Panc1 (cell line): ENCODE measurements around the gene ASB2. TPM values are rescaled to one million over a fixed set of nuclear protein-coding genes. Genes with fewer than 3 reads are reported as not detected.

Source experiments
- ATAC-seq: fragments of 200-7000 bp; cut with Tn5 transposase; 2 replicates; pipeline ENCODE4 v1.9.1; 2020; ENCODE audit warnings: mild to moderate bottlenecking, moderate library complexity
- BruUV-seq: library from RNA; stranded (reverse); fragments of 400-500 nt; replicated peaks from 2 replicates; lab custom pipeline; 2021; lab: Mats Ljungman, UMichigan
- CTCF ChIA-PET: fragments of 300-600 bp; sonication (Branson Sonifier 250); formaldehyde crosslinking; loops from one replicate; lab custom pipeline; 2022; ENCODE audit warnings: antibody characterized with exemption; lab: Charles Lee
- POLR2A ChIA-PET: fragments of 300-600 bp; sonication (Branson Sonifier 250); formaldehyde crosslinking; loops from one replicate; lab custom pipeline; 2022; ENCODE audit warnings: antibody characterized with exemption; lab: Charles Lee
- DNase-seq: peaks from one replicate; pipeline ENCODE4 v3.0.0-alpha.2; 2010; ENCODE audit warnings: low read depth, low spot score
- H3K27ac ChIP-seq: 2 replicates; pipeline ENCODE4 v1.5.1; 2011; ENCODE audit warnings: mild to moderate bottlenecking, low read length, inconsistent platforms
- H3K27me3 ChIP-seq: fragments of 200-500 bp; sonication (Bioruptor generic); 2 replicates; pipeline ENCODE4 v1.6.0; 2014; ENCODE audit warnings: low read length, inconsistent platforms; ENCODE audit not compliant: control insufficient read depth, insufficient read depth
- H3K36me3 ChIP-seq: fragments of 200-500 bp; sonication (Bioruptor generic); 2 replicates; pipeline ENCODE4 v1.5.1; 2014; ENCODE audit warnings: inconsistent platforms, mild to moderate bottlenecking, low read length, moderate library complexity; ENCODE audit not compliant: control insufficient read depth, insufficient read depth
- H3K4me1 ChIP-seq: 2 replicates; pipeline ENCODE4 v1.5.1; 2011; ENCODE audit warnings: inconsistent platforms, mild to moderate bottlenecking, low read length, moderate library complexity; ENCODE audit not compliant: control insufficient read depth, insufficient read depth
- H3K4me3 ChIP-seq, 2 experiments: 2 replicates each; pipeline ENCODE4 v1.5.1; 2011 to 2012; ENCODE audit warnings: low read depth in 2 of 2, low read length in 2 of 2, mild to moderate bottlenecking in 2 of 2, inconsistent platforms in 1 of 2, moderate library complexity in 1 of 2
- H3K9me3 ChIP-seq: fragments of 200-500 bp; sonication (Bioruptor generic); 2 replicates; pipeline ENCODE4 v1.5.1; 2014; ENCODE audit warnings: low read depth, mild to moderate bottlenecking, inconsistent platforms, low read length, moderate library complexity; ENCODE audit not compliant: control insufficient read depth, insufficient read depth
- POLR2AphosphoS5 ChIP-seq: IDR thresholded peaks from 2 replicates; pipeline ENCODE4 v1.6.1; 2012; ENCODE audit warnings: mild to moderate bottlenecking, low read depth, low read length, moderate library complexity
- SIN3A ChIP-seq: IDR thresholded peaks from 2 replicates; pipeline ENCODE4 v1.6.1; 2012; ENCODE audit warnings: low read depth, mild to moderate bottlenecking, low read length, moderate library complexity, borderline replicate concordance; ENCODE audit not compliant: insufficient read depth
- TCF7L2 ChIP-seq: IDR thresholded peaks from 2 replicates; pipeline ENCODE4 v1.6.1; 2011; ENCODE audit warnings: mild to moderate bottlenecking, low read depth, low read length, inconsistent platforms
- in situ Hi-C: cut with HindIII; loops from 2 replicates; pipeline ENCODE4 v1.10.0; 2016; ENCODE audit warnings: low sequenced_read_pairs, low pct_unique_long_range_greater_than_20kb
- intact Hi-C: fragments of 100-400 bp; cut with micrococcal nuclease; formaldehyde crosslinking; loops from one replicate; pipeline ENCODE4 v1.10.0; 2022; ENCODE audit not compliant: unreplicated experiment
- total RNA-seq: library from RNA; stranded (reverse); gene quantifications from one replicate; pipeline ENCODE4 v1.2.1, GENCODE V29; 2021; ENCODE audit not compliant: unreplicated experiment
- TF ChIP-seq, protein P1 (sequence below), 2 experiments: IDR thresholded peaks; 2 replicates each; pipeline ENCODE4 v1.6.1; 2011 to 2012; ENCODE audit warnings: low read depth in 2 of 2, control low read depth in 1 of 2, low read length in 1 of 2, mild to moderate bottlenecking in 1 of 2, moderate library complexity in 1 of 2; ENCODE audit not compliant: insufficient read depth in 1 of 2
- TF ChIP-seq, protein P2 (sequence below): fragments of 450-650 bp; IDR thresholded peaks from 2 replicates; pipeline ENCODE4 v1.5.1; 2017; ENCODE audit warnings: mild to moderate bottlenecking

The ASB2 gene
- total RNA-seq, 1 experiment from 2014 or later = 0.28 TPM

DNA sequence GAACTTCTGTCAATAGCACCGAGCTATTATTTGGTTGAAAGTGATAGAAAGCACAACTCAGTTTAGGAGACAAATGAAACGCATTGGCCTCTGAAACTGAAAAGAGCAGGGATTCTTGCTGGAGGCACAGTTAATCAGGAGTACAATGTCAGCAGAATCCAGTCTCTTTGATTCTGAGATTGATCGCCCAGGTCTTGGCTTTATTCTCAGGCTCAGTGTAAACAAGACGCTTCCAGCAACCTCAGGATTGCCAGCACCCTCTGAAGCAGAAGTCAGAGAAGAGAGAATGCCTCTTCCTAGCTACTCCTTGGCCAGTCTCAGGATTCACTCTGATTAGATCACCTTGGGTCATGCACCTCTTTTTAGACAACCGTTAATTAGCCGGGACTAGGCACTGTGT is 38.0 kb upstream of the ASB2 start:
- ATAC-seq = no peak
- CTCF ChIA-PET = no interaction called here
- in situ Hi-C loops (no loop called here), intact Hi-C loops (no loop called here)
- DNase-seq = no peak
- POLR2A ChIA-PET = no interaction called here
- H3K9me3 ChIP-seq = no peaks in the 10 kb centered on the region
- TF ChIP-seq, protein P1, sequence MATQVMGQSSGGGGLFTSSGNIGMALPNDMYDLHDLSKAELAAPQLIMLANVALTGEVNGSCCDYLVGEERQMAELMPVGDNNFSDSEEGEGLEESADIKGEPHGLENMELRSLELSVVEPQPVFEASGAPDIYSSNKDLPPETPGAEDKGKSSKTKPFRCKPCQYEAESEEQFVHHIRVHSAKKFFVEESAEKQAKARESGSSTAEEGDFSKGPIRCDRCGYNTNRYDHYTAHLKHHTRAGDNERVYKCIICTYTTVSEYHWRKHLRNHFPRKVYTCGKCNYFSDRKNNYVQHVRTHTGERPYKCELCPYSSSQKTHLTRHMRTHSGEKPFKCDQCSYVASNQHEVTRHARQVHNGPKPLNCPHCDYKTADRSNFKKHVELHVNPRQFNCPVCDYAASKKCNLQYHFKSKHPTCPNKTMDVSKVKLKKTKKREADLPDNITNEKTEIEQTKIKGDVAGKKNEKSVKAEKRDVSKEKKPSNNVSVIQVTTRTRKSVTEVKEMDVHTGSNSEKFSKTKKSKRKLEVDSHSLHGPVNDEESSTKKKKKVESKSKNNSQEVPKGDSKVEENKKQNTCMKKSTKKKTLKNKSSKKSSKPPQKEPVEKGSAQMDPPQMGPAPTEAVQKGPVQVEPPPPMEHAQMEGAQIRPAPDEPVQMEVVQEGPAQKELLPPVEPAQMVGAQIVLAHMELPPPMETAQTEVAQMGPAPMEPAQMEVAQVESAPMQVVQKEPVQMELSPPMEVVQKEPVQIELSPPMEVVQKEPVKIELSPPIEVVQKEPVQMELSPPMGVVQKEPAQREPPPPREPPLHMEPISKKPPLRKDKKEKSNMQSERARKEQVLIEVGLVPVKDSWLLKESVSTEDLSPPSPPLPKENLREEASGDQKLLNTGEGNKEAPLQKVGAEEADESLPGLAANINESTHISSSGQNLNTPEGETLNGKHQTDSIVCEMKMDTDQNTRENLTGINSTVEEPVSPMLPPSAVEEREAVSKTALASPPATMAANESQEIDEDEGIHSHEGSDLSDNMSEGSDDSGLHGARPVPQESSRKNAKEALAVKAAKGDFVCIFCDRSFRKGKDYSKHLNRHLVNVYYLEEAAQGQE (IDR thresholded peaks at IDR 0.05; ENCODE audit: insufficient read depth in 1 of 2, low read depth in 2 of 2, low read length in 1 of 2) = no peak
- no peak for TF ChIP-seq SIN3A
- TF ChIP-seq, protein P2, sequence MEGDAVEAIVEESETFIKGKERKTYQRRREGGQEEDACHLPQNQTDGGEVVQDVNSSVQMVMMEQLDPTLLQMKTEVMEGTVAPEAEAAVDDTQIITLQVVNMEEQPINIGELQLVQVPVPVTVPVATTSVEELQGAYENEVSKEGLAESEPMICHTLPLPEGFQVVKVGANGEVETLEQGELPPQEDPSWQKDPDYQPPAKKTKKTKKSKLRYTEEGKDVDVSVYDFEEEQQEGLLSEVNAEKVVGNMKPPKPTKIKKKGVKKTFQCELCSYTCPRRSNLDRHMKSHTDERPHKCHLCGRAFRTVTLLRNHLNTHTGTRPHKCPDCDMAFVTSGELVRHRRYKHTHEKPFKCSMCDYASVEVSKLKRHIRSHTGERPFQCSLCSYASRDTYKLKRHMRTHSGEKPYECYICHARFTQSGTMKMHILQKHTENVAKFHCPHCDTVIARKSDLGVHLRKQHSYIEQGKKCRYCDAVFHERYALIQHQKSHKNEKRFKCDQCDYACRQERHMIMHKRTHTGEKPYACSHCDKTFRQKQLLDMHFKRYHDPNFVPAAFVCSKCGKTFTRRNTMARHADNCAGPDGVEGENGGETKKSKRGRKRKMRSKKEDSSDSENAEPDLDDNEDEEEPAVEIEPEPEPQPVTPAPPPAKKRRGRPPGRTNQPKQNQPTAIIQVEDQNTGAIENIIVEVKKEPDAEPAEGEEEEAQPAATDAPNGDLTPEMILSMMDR = no peak
- TF ChIP-seq TCF7L2 = no peak
- no peak overlapping the region for H3K27ac ChIP-seq
- H3K36me3 ChIP-seq = no peaks in the 10 kb centered on the region
- no peaks in the 10 kb centered on the region for H3K27me3 ChIP-seq
- no TSS peak for BruUV-seq
- no peak overlapping the region for H3K4me3 ChIP-seq
- no peaks in the 10 kb centered on the region for H3K4me1 ChIP-seq

DNA sequence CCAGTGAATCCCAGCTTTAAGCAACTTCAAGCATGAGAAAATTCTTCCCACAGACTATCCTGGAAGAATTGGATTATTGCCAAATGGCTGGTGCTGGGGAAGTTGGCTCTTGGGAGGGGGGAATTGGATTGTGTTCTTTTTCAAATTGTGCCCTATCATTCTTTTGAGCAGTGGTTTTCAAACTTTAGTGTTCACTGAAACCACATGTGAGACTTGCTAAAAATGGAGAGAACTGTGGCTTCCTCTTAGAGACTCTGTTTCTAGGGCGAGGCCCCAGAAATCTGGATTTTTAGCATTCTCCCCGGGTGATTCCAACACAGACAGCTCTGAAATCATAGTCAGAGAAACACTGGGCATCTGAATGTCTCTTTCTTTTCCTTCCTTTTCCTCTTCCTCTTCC is 35.4 kb upstream of the ASB2 start:
- H3K36me3 ChIP-seq = no peaks in the 10 kb centered on the region
- TF ChIP-seq, protein P2 = no peak
- TF ChIP-seq TCF7L2 (no peak), POLR2AphosphoS5 (no peak), SIN3A (no peak)
- TF ChIP-seq, protein P1 (IDR thresholded peaks at IDR 0.05; ENCODE audit: insufficient read depth in 1 of 2, low read depth in 2 of 2, low read length in 1 of 2) = no peak

More for the DNA sequence above, 35.4 kb upstream of the ASB2 start:
- POLR2A ChIA-PET = no interaction called here
- no TSS peak for BruUV-seq
- H3K4me1 ChIP-seq = no peaks in the 10 kb centered on the region
- intact Hi-C loops = no loop called here
- in situ Hi-C loops = no loop called here
- H3K27ac ChIP-seq = no peak overlapping the region
- CTCF ChIA-PET = no interaction called here
- no peaks in the 10 kb centered on the region for H3K9me3 ChIP-seq
- DNase-seq (no peak), ATAC-seq (no peak)
- no peaks in the 10 kb centered on the region for H3K27me3 ChIP-seq
- no peak overlapping the region for H3K4me3 ChIP-seq
